ENCODE data around the gene COP1.

DNA sequence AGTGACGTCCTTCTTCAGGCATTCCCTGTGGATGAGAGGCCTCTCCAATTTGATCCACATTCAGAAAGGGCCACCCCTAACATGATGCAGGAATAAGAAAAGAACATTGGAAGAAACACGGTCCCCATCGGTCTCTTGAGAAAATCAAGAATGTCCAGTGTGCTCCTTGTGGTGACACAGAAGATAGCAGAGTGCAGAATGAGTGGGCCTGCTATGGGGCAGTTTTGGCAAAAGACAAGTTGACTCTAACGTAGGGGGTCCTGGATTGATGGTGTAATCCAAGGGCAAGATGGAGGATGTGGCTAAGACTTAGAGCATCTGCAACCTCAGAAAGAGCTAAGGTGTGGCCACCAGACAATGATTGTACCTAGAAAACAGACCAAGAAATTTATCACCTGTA is 45.1 kb upstream of the COP1 start:
- TF ChIP-seq POLR2A (IDR thresholded peaks at IDR 0.05) = no peak
- TF ChIP-seq, protein P1, sequence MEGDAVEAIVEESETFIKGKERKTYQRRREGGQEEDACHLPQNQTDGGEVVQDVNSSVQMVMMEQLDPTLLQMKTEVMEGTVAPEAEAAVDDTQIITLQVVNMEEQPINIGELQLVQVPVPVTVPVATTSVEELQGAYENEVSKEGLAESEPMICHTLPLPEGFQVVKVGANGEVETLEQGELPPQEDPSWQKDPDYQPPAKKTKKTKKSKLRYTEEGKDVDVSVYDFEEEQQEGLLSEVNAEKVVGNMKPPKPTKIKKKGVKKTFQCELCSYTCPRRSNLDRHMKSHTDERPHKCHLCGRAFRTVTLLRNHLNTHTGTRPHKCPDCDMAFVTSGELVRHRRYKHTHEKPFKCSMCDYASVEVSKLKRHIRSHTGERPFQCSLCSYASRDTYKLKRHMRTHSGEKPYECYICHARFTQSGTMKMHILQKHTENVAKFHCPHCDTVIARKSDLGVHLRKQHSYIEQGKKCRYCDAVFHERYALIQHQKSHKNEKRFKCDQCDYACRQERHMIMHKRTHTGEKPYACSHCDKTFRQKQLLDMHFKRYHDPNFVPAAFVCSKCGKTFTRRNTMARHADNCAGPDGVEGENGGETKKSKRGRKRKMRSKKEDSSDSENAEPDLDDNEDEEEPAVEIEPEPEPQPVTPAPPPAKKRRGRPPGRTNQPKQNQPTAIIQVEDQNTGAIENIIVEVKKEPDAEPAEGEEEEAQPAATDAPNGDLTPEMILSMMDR (IDR thresholded peaks at IDR 0.05) = no peak
